A673 (cell line): Measurements from ENCODE around the gene GRIN2D.

Source experiments
- EZH2 ChIP-seq: fragments of 200-600 bp; sonication (generic); IDR thresholded peaks from 2 replicates; pipeline ENCODE4 v1.6.1; 2017; ENCODE audit warnings: borderline replicate concordance, low read depth, mild to moderate bottlenecking, mixed read lengths, antibody characterized with exemption, low read length; ENCODE audit not compliant: poor library complexity, severe bottlenecking
- TF ChIP-seq, protein P1 (sequence below): fragments of 300-800, 200-600 bp; sonication (generic); conservative IDR thresholded peaks from 2 replicates; pipeline ENCODE4 v1.5.1; 2017; ENCODE audit warnings: low read depth, mild to moderate bottlenecking, antibody characterized with exemption, low read length, moderate library complexity, mixed read lengths

DNA sequence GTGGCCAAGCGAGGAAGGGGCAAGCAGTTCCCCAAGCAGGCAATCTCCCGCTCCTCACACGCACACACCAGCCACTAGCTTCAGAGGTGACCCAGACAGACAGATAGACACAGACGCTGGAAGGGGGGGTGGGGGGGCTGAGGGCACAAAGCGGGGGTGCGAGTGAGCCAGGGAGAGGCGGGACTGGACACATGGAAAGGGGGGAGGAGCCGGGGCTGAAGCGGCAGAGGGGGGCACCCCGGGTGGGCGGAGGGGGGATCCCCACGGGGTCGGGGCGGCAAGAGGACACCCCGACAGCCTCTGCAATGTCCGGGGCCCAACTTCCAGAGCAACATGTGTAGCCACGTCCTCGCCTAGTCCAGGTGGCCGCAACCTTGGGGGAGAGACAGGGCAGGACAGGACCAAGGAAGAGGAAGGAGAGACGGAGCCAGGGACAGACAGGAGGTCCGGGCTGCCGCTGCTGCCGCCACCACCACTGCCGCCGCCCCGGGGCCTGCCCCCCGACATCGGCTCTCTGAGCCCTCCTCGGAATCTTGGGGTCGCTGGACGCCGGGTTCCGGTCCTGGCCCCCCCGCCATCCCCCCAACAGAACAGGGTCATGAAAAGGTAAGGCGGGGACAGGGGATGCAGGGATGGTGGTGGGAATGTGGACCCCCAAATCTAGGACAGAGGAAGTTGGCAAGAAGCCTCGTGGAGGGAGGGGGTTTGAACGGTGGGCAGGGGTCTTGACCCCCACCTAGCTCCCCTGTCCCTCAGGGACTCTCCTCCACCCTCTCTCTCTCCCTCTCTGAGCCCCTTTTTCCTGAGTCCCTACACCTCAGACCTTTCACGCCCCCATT is 1.1 kb downstream of the GRIN2D start:
- TF ChIP-seq, protein P1, sequence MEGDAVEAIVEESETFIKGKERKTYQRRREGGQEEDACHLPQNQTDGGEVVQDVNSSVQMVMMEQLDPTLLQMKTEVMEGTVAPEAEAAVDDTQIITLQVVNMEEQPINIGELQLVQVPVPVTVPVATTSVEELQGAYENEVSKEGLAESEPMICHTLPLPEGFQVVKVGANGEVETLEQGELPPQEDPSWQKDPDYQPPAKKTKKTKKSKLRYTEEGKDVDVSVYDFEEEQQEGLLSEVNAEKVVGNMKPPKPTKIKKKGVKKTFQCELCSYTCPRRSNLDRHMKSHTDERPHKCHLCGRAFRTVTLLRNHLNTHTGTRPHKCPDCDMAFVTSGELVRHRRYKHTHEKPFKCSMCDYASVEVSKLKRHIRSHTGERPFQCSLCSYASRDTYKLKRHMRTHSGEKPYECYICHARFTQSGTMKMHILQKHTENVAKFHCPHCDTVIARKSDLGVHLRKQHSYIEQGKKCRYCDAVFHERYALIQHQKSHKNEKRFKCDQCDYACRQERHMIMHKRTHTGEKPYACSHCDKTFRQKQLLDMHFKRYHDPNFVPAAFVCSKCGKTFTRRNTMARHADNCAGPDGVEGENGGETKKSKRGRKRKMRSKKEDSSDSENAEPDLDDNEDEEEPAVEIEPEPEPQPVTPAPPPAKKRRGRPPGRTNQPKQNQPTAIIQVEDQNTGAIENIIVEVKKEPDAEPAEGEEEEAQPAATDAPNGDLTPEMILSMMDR: no peak
- no peak for TF ChIP-seq EZH2
